Cortex of kidney (tissue), 1 donor: ENCODE data around the gene CYP11A1.

Source experiments
- DNase-seq: peaks from one replicate; lab custom pipeline; 2025; lab: John Stamatoyannopoulos, UW

CYP11A1 gene

GRCh38 chr15:74320352-74321247 is 46.8 kb downstream of the CYP11A1 start:
- no peak for DNase-seq

GRCh38 chr15:74319596-74320351 is 47.7 kb downstream of the CYP11A1 start:
- DNase-seq, result no peak

GRCh38 chr15:74319138-74319460 is 48.3 kb downstream of the CYP11A1 start:
- no peak for DNase-seq

- DNase-seq, result no peak
Measured at GRCh38 chr15:74318376-74319137, 48.9 kb downstream of the CYP11A1 start.

GRCh38 chr15:74317820-74318375 is 49.5 kb downstream of the CYP11A1 start:
- no peak for DNase-seq

- DNase-seq, result no peak
Measured at GRCh38 chr15:74316141-74316540, 51.3 kb downstream of the CYP11A1 start.

GRCh38 chr15:74315626-74316025 is 51.8 kb downstream of the CYP11A1 start:
- no peak for DNase-seq

- DNase-seq, result no peak
Measured at GRCh38 chr15:74314795-74315438, 52.5 kb downstream of the CYP11A1 start.

GRCh38 chr15:74313889-74314288 is 53.6 kb downstream of the CYP11A1 start:
- no peak for DNase-seq

GRCh38 chr15:74312445-74313007 is 54.9 kb downstream of the CYP11A1 start:
- no peak for DNase-seq

- DNase-seq, result no peak
Measured at GRCh38 chr15:74311734-74312444, 55.6 kb downstream of the CYP11A1 start.

- no peak for DNase-seq
Measured at GRCh38 chr15:74307827-74308811, 59.3 kb downstream of the CYP11A1 start.

GRCh38 chr15:74306781-74307217 is 60.6 kb downstream of the CYP11A1 start:
- DNase-seq, result no peak

GRCh38 chr15:74305687-74306086 is 61.8 kb downstream of the CYP11A1 start:
- DNase-seq, result no peak

GRCh38 chr15:74304431-74304830 is 63.0 kb downstream of the CYP11A1 start:
- DNase-seq, result no peak

- no peak for DNase-seq
Measured at GRCh38 chr15:74303741-74304309, 63.6 kb downstream of the CYP11A1 start.

GRCh38 chr15:74302821-74303359 is 64.6 kb downstream of the CYP11A1 start:
- DNase-seq, result no peak

- no peak for DNase-seq
Measured at GRCh38 chr15:74301583-74302361, 65.7 kb downstream of the CYP11A1 start.
